Rectal smooth muscle tissue (tissue), 1 donor: ENCODE data around the gene KIAA1210.

ENCODE experiments used
- H3K27ac ChIP-seq: one replicate; pipeline ENCODE4 v1.7.0; 2013; ENCODE audit warnings: low read depth, low read length, inconsistent platforms
- H3K27me3 ChIP-seq: one replicate; pipeline ENCODE4 v1.7.0; 2013; ENCODE audit warnings: low read length; ENCODE audit not compliant: control insufficient read depth, insufficient read depth
- H3K36me3 ChIP-seq: one replicate; pipeline ENCODE4 v1.7.0; 2013; ENCODE audit warnings: low read length; ENCODE audit not compliant: control insufficient read depth, insufficient read depth
- H3K4me1 ChIP-seq: one replicate; pipeline ENCODE4 v1.7.0; 2013; ENCODE audit warnings: low read length; ENCODE audit not compliant: control insufficient read depth, insufficient read depth
- H3K4me3 ChIP-seq: one replicate; pipeline ENCODE4 v1.7.0; 2013; ENCODE audit warnings: low read length
- H3K9ac ChIP-seq: one replicate; pipeline ENCODE4 v1.7.0; 2013; ENCODE audit warnings: low read length

KIAA1210 gene

GRCh38 chrX:119127650-119128049, at the start of gene KIAA1210:
TSS of gene KIAA1210 (minus strand) at chrX:119127812. CDS start at chrX:119123642, 4,170 bp downstream.
- Histone ChIP-seq H3K27ac (no peak within 1 kb of the TSS), H3K9ac (no peak within 1 kb of the TSS), H3K4me1 (no peaks in the 10 kb centered on the region), H3K27me3 (no peaks in the 10 kb centered on the region), H3K4me3 (no peak within 1 kb of the TSS), H3K36me3 (no peaks in the 10 kb centered on the region)

- H3K27ac ChIP-seq = no peak overlapping the region
- H3K4me3 ChIP-seq = no peak overlapping the region
- no peak overlapping the region for H3K9ac ChIP-seq
- H3K36me3 ChIP-seq = no peaks in the 10 kb centered on the region
- no peaks in the 10 kb centered on the region for H3K4me1 ChIP-seq
- H3K27me3 ChIP-seq = no peaks in the 10 kb centered on the region
Measured at GRCh38 chrX:119177278-119177677, 49.7 kb upstream of the KIAA1210 start.

- no peaks in the 10 kb centered on the region for H3K36me3 ChIP-seq
- H3K9ac ChIP-seq = no peak overlapping the region
- no peaks in the 10 kb centered on the region for H3K27me3 ChIP-seq
- H3K4me3 ChIP-seq = no peak overlapping the region
- H3K4me1 ChIP-seq = no peaks in the 10 kb centered on the region
- no peak overlapping the region for H3K27ac ChIP-seq
Measured at GRCh38 chrX:119174900-119175299, 47.3 kb upstream of the KIAA1210 start.

GRCh38 chrX:119168104-119168503, 40.5 kb upstream of the KIAA1210 start:
- H3K36me3 ChIP-seq = no peaks in the 10 kb centered on the region
- H3K27ac ChIP-seq = no peak overlapping the region
- H3K27me3 ChIP-seq = no peaks in the 10 kb centered on the region
- H3K9ac ChIP-seq = no peak overlapping the region
- H3K4me1 ChIP-seq = no peaks in the 10 kb centered on the region
- no peak overlapping the region for H3K4me3 ChIP-seq

- H3K9ac ChIP-seq = no peak overlapping the region
- no peak overlapping the region for H3K27ac ChIP-seq
- H3K27me3 ChIP-seq = peaks cover 7% of the 10 kb centered on the region
- no peaks in the 10 kb centered on the region for H3K4me1 ChIP-seq
- H3K36me3 ChIP-seq = no peaks in the 10 kb centered on the region
- no peak overlapping the region for H3K4me3 ChIP-seq
Measured at GRCh38 chrX:119158226-119158625, 30.6 kb upstream of the KIAA1210 start.

- Histone ChIP-seq H3K9ac (no peak overlapping the region), H3K36me3 (no peaks in the 10 kb centered on the region)
Measured at GRCh38 chrX:119156241-119156640, 28.6 kb upstream of the KIAA1210 start.

GRCh38 chrX:119155416-119156035, 27.9 kb upstream of the KIAA1210 start:
- Histone ChIP-seq H3K36me3 (no peaks in the 10 kb centered on the region), H3K9ac (no peak overlapping the region), H3K4me1 (no peaks in the 10 kb centered on the region), H3K4me3 (no peak overlapping the region), H3K27me3 (peaks cover 7% of the 10 kb centered on the region), H3K27ac (no peak overlapping the region)

More at GRCh38 chrX:119156241-119156640, 28.6 kb upstream of the KIAA1210 start:
- Histone ChIP-seq H3K27ac (no peak overlapping the region), H3K27me3 (peaks cover 7% of the 10 kb centered on the region), H3K4me1 (no peaks in the 10 kb centered on the region), H3K4me3 (no peak overlapping the region)

GRCh38 chrX:119151051-119151380, 23.4 kb upstream of the KIAA1210 start:
- H3K27me3 ChIP-seq = peaks cover 7% of the 10 kb centered on the region
- no peak overlapping the region for H3K9ac ChIP-seq
- H3K27ac ChIP-seq = no peak overlapping the region
- H3K4me1 ChIP-seq = no peaks in the 10 kb centered on the region
- no peaks in the 10 kb centered on the region for H3K36me3 ChIP-seq
- no peak overlapping the region for H3K4me3 ChIP-seq

- H3K27ac ChIP-seq = no peak overlapping the region
- no peaks in the 10 kb centered on the region for H3K36me3 ChIP-seq
- H3K4me3 ChIP-seq = no peak overlapping the region
- H3K4me1 ChIP-seq = no peaks in the 10 kb centered on the region
- peaks cover 7% of the 10 kb centered on the region for H3K27me3 ChIP-seq
- H3K9ac ChIP-seq = no peak overlapping the region
Measured at GRCh38 chrX:119150163-119151050, 22.8 kb upstream of the KIAA1210 start.

- Histone ChIP-seq H3K4me3 (no peak overlapping the region), H3K9ac (no peak overlapping the region), H3K27me3 (no peaks in the 10 kb centered on the region), H3K27ac (no peak overlapping the region), H3K36me3 (no peaks in the 10 kb centered on the region), H3K4me1 (no peaks in the 10 kb centered on the region)
Measured at GRCh38 chrX:119147486-119147885, 19.9 kb upstream of the KIAA1210 start.

GRCh38 chrX:119145241-119145653, 17.6 kb upstream of the KIAA1210 start:
- Histone ChIP-seq H3K27me3 (no peaks in the 10 kb centered on the region), H3K27ac (no peak overlapping the region), H3K36me3 (no peaks in the 10 kb centered on the region), H3K4me1 (no peaks in the 10 kb centered on the region), H3K9ac (no peak overlapping the region), H3K4me3 (no peak overlapping the region)

GRCh38 chrX:119134466-119134865, 6.9 kb upstream of the KIAA1210 start:
- Histone ChIP-seq H3K27me3 (peaks cover 4% of the 10 kb centered on the region), H3K4me3 (no peak overlapping the region), H3K36me3 (no peaks in the 10 kb centered on the region), H3K27ac (no peak overlapping the region), H3K9ac (no peak overlapping the region), H3K4me1 (no peaks in the 10 kb centered on the region)

- no peak overlapping the region for H3K4me3 ChIP-seq
- no peaks in the 10 kb centered on the region for H3K36me3 ChIP-seq
- no peaks in the 10 kb centered on the region for H3K4me1 ChIP-seq
- H3K27me3 ChIP-seq = peaks cover 4% of the 10 kb centered on the region
- H3K9ac ChIP-seq = no peak overlapping the region
- no peak overlapping the region for H3K27ac ChIP-seq
Measured at GRCh38 chrX:119132961-119133360, 5.3 kb upstream of the KIAA1210 start.
